GM18907 (cell line): Measurements from ENCODE around the gene ARV1.
A peak's percentile ranks its signal among the peaks of the same experiment; 100 is the strongest.

Source experiments
- ATAC-seq: cut with Tn5 transposase; IDR thresholded peaks from one replicate; pipeline ENCODE4 v1.9.1; 2021; ENCODE audit warnings: mild to moderate bottlenecking, moderate library complexity; ENCODE audit not compliant: unreplicated experiment

The ARV1 gene

GRCh38 chr1:230978491-230979388 lies at the start of gene ARV1, which contains the start of gene TTC13:
Gene ARV1, plus strand, starts transcription at chr1:230979094. Its CDS starts 12 bp downstream, at chr1:230979106.
Gene TTC13, minus strand, starts transcription at chr1:230978861. Its CDS starts 31 bp downstream, at chr1:230978830.
- peak; percentile 95 for ATAC-seq

- ATAC-seq: no peak
Measured at GRCh38 chr1:230930986-230931385, 47.9 kb upstream of the ARV1 start.

GRCh38 chr1:230935852-230936251 lies 43.0 kb upstream of the ARV1 start:
- no peak for ATAC-seq

GRCh38 chr1:230936475-230936874 lies 42.4 kb upstream of the ARV1 start:
- ATAC-seq: no peak

- no peak for ATAC-seq
Measured at GRCh38 chr1:230937371-230937770, 41.5 kb upstream of the ARV1 start.

GRCh38 chr1:230938924-230939368 lies 39.9 kb upstream of the ARV1 start:
- no peak for ATAC-seq

GRCh38 chr1:230939806-230940489 lies 38.9 kb upstream of the ARV1 start:
- ATAC-seq: no peak

GRCh38 chr1:230940848-230941247 lies 38.0 kb upstream of the ARV1 start:
- no peak for ATAC-seq

- ATAC-seq: no peak
Measured at GRCh38 chr1:230943048-230943593, 35.8 kb upstream of the ARV1 start.

- ATAC-seq: no peak
Measured at GRCh38 chr1:230948301-230948700, 30.6 kb upstream of the ARV1 start.

GRCh38 chr1:230948903-230949302 lies 30.0 kb upstream of the ARV1 start:
- no peak for ATAC-seq

GRCh38 chr1:230950404-230950803 lies 28.5 kb upstream of the ARV1 start:
- ATAC-seq: no peak

GRCh38 chr1:230957580-230957989 lies 21.3 kb upstream of the ARV1 start:
- ATAC-seq: no peak

GRCh38 chr1:230958370-230958769 lies 20.5 kb upstream of the ARV1 start:
- no peak for ATAC-seq

GRCh38 chr1:230964896-230965295 lies 14.0 kb upstream of the ARV1 start:
- ATAC-seq: no peak

- no peak for ATAC-seq
Measured at GRCh38 chr1:230965535-230965934, 13.4 kb upstream of the ARV1 start.

GRCh38 chr1:230966358-230966873 lies 12.5 kb upstream of the ARV1 start:
- no peak for ATAC-seq

GRCh38 chr1:230970432-230970831 lies 8.5 kb upstream of the ARV1 start:
- no peak for ATAC-seq

- no peak for ATAC-seq
Measured at GRCh38 chr1:230971771-230972170, 7.1 kb upstream of the ARV1 start.

GRCh38 chr1:230972855-230973271 lies 6.0 kb upstream of the ARV1 start:
- ATAC-seq: peak; percentile 81

- no peak for ATAC-seq
Measured at GRCh38 chr1:230975636-230976035, 3.3 kb upstream of the ARV1 start.
